Left forelimb (tissue), 1 donor: ENCODE data around the gene RSBN1L.
"Not testable (repeated sequence)": the region's sequence is repeated elsewhere in the genome, so short reads cannot be mapped to it uniquely, and the experiment has no call there.

Experiments
- DNase-seq: peaks from one replicate; pipeline ENCODE4 v3.0.0-alpha.2; 2018; ENCODE audit warnings: low spot score

RSBN1L gene

GRCh38 chr7:77696057-77696642 is at the start of gene RSBN1L:
Gene RSBN1L, plus strand, starts transcription at chr7:77696459. Its CDS starts 11 bp downstream, at chr7:77696470.
- DNase-seq = peak; percentile 98

GRCh38 chr7:77648742-77649338 is 47.4 kb upstream of the RSBN1L start:
- DNase-seq = no peak

- DNase-seq = no peak
Observed at GRCh38 chr7:77649716-77650349, 46.4 kb upstream of the RSBN1L start.

GRCh38 chr7:77651575-77652162 is 44.6 kb upstream of the RSBN1L start:
- no peak for DNase-seq

- DNase-seq = not testable (repeated sequence)
Observed at GRCh38 chr7:77652826-77653225, 43.4 kb upstream of the RSBN1L start.

GRCh38 chr7:77653572-77653971 is 42.7 kb upstream of the RSBN1L start:
- no peak for DNase-seq

- DNase-seq = no peak
Observed at GRCh38 chr7:77655356-77655755, 40.9 kb upstream of the RSBN1L start.

GRCh38 chr7:77655836-77656455 is 40.3 kb upstream of the RSBN1L start:
- DNase-seq = no peak

GRCh38 chr7:77657427-77658224 is 38.6 kb upstream of the RSBN1L start:
- no peak for DNase-seq

GRCh38 chr7:77658928-77659327 is 37.3 kb upstream of the RSBN1L start:
- no peak for DNase-seq

- no peak for DNase-seq
Observed at GRCh38 chr7:77661816-77662215, 34.4 kb upstream of the RSBN1L start.

- DNase-seq = no peak
Observed at GRCh38 chr7:77662869-77663268, 33.4 kb upstream of the RSBN1L start.

GRCh38 chr7:77664715-77665114 is 31.5 kb upstream of the RSBN1L start:
- no peak for DNase-seq

GRCh38 chr7:77665161-77665560 is 31.1 kb upstream of the RSBN1L start:
- DNase-seq = no peak

GRCh38 chr7:77667459-77668086 is 28.7 kb upstream of the RSBN1L start:
- no peak for DNase-seq

GRCh38 chr7:77674878-77675277 is 21.4 kb upstream of the RSBN1L start:
- DNase-seq = no peak

- DNase-seq = no peak
Observed at GRCh38 chr7:77679608-77680007, 16.7 kb upstream of the RSBN1L start.

- DNase-seq = no peak
Observed at GRCh38 chr7:77680266-77680665, 16.0 kb upstream of the RSBN1L start.

- no peak for DNase-seq
Observed at GRCh38 chr7:77684030-77684429, 12.2 kb upstream of the RSBN1L start.

GRCh38 chr7:77685233-77685632 is 11.0 kb upstream of the RSBN1L start:
- no peak for DNase-seq

GRCh38 chr7:77687100-77687746 is 9.0 kb upstream of the RSBN1L start:
- no peak for DNase-seq
